MCF 10A (cell line): ENCODE data around the gene RHEBL1. TPM values are rescaled to one million over a fixed set of nuclear protein-coding genes. Genes with fewer than 3 reads are reported as not detected.

Experiments used
- BruUV-seq: library from RNA; stranded (reverse); fragments of 400-500 nt; replicated peaks from 2 replicates; lab custom pipeline; 2021; lab: Mats Ljungman, UMichigan
- CTCF ChIA-PET: fragments of 300-600 bp; sonication (Branson Sonifier 250); formaldehyde crosslinking; extraction: SDS; loops from one replicate; lab custom pipeline; 2021; ENCODE audit warnings: antibody characterized with exemption, inconsistent platforms; lab: Yijun Ruan, JAX
- POLR2A ChIA-PET: fragments of 300-600, 350-650 bp; sonication (Branson Sonifier 250); formaldehyde crosslinking; extraction: SDS; loops from one replicate; lab custom pipeline; 2020; ENCODE audit warnings: antibody characterized with exemption, inconsistent platforms; lab: Yijun Ruan, JAX
- DNase-seq: peaks from one replicate; pipeline ENCODE4 v3.0.0-alpha.2; 2018; ENCODE audit not compliant: unreplicated experiment
- H3K27ac Mint-ChIP-seq: one replicate; pipeline ENCODE4 v1.8.0; 2022; ENCODE audit warnings: mild to moderate bottlenecking, low read depth, mixed read lengths; ENCODE audit not compliant: unreplicated experiment
- H3K27me3 Mint-ChIP-seq: one replicate; pipeline ENCODE4 v1.8.0; 2022; ENCODE audit warnings: mixed read lengths; ENCODE audit not compliant: insufficient read depth, unreplicated experiment
- H3K36me3 Mint-ChIP-seq: one replicate; pipeline ENCODE4 v1.8.0; 2022; ENCODE audit warnings: mild to moderate bottlenecking, moderate library complexity, mixed read lengths; ENCODE audit not compliant: insufficient read depth, unreplicated experiment
- H3K4me1 Mint-ChIP-seq: one replicate; pipeline ENCODE4 v1.8.0; 2022; ENCODE audit warnings: mixed read lengths; ENCODE audit not compliant: insufficient read depth, unreplicated experiment
- H3K4me3 Mint-ChIP-seq: one replicate; pipeline ENCODE4 v1.8.0; 2022; ENCODE audit warnings: mild to moderate bottlenecking, moderate library complexity, mixed read lengths; ENCODE audit not compliant: unreplicated experiment
- H3K9me3 Mint-ChIP-seq: one replicate; pipeline ENCODE4 v1.8.0; 2022; ENCODE audit warnings: mixed read lengths; ENCODE audit not compliant: unreplicated experiment
- CTCF ChIP-seq: fragments of 200-600 bp; IDR thresholded peaks from one replicate; pipeline ENCODE4 v1.8.0; 2022; ENCODE audit warnings: antibody characterized with exemption, mild to moderate bottlenecking; ENCODE audit not compliant: unreplicated experiment
- intact Hi-C: fragments of 100-400 bp; cut with micrococcal nuclease; formaldehyde crosslinking; loops from 2 replicates; pipeline ENCODE4 v1.14.1; 2022
- total RNA-seq: library from RNA; stranded (reverse); gene quantifications from 2 replicates; pipeline ENCODE4 v1.2.3, GENCODE V29; 2022

Gene RHEBL1
- total RNA-seq, 1 experiment from 2014 or later = 0.35 TPM

- peaks cover 8% of the 10 kb centered on the region for H3K36me3 Mint-ChIP-seq
- H3K27me3 Mint-ChIP-seq = no peaks in the 10 kb centered on the region
- ChIA-PET POLR2A (interaction anchor here (1.3 to 4.4 kb wide), 3 partner anchors 9 to 70 kb away, joined by 6 to 58 read pairs (median 36); partner anchors contain the start of genes RHEBL1 and TUBA1B), CTCF (interaction anchor here (0.9 to 5.3 kb wide), 2 partner anchors 27 to 60 kb away, joined by 3 to 48 read pairs; no protein-coding TSS in a partner anchor)
- no TSS peak for BruUV-seq
- peak overlapping the region; percentile 91 for H3K4me3 Mint-ChIP-seq
- H3K9me3 Mint-ChIP-seq = no peaks in the 10 kb centered on the region
- no peak for TF ChIP-seq CTCF
- H3K27ac Mint-ChIP-seq = peak overlapping the region; percentile 89
- peaks cover 25% of the 10 kb centered on the region for H3K4me1 Mint-ChIP-seq
- DNase-seq = no peak
- intact Hi-C loops = loop anchor here (10.0 kb wide), 1 partner anchor 204 kb away; the partner anchor contains the start of gene TUBA1C
Measured at GRCh38 chr12:49061157-49061650, 8.6 kb downstream of the RHEBL1 start.

GRCh38 chr12:49060237-49061156 lies 9.3 kb downstream of the RHEBL1 start, which contains the start of gene KMT2D:
Gene KMT2D, minus strand, starts transcription at chr12:49060794. Its CDS starts 5,470 bp downstream, at chr12:49055324.
- intact Hi-C loops = loop anchor here (10.0 kb wide), 1 partner anchor 204 kb away; the partner anchor contains the start of gene TUBA1C
- Mint-ChIP-seq H3K27ac (peak within 1 kb of the TSS; percentile 89), H3K4me1 (peaks cover 32% of the 10 kb centered on the region), H3K36me3 (peaks cover 8% of the 10 kb centered on the region), H3K27me3 (no peaks in the 10 kb centered on the region), H3K9me3 (no peaks in the 10 kb centered on the region), H3K4me3 (peak within 1 kb of the TSS; percentile 91)
- POLR2A ChIA-PET = interaction anchor here (0.7 to 5.1 kb wide), 7 partner anchors 9 to 208 kb away, joined by 3 to 58 read pairs (median 5); partner anchors contain the start of genes LMBR1L, RHEBL1 and TUBA1B
- BruUV-seq = TSS peak; percentile 57
- no peak for TF ChIP-seq CTCF
- CTCF ChIA-PET = interaction anchor here (0.6 to 1.2 kb wide), 4 partner anchors 10 to 723 kb away, joined by 3 to 5 read pairs (median 3); no protein-coding TSS in a partner anchor
- peak; percentile 91 for DNase-seq

GRCh38 chr12:49059299-49060171 lies 10.2 kb downstream of the RHEBL1 start:
- intact Hi-C loops = loop anchor here (10.0 kb wide), 1 partner anchor 205 kb away; the partner anchor contains the start of gene TUBA1C
- DNase-seq = no peak
- Mint-ChIP-seq H3K27ac (peak overlapping the region; percentile 89), H3K4me3 (peak overlapping the region; percentile 91), H3K36me3 (peaks cover 17% of the 10 kb centered on the region), H3K9me3 (no peaks in the 10 kb centered on the region), H3K4me1 (peaks cover 36% of the 10 kb centered on the region), H3K27me3 (no peaks in the 10 kb centered on the region)
- no peak for TF ChIP-seq CTCF
- BruUV-seq = no TSS peak
- ChIA-PET CTCF (interaction anchor here (0.6 to 2.3 kb wide), 5 partner anchors 11 to 724 kb away, joined by 3 to 9 read pairs (median 3); no protein-coding TSS in a partner anchor), POLR2A (interaction anchor here (0.5 to 5.1 kb wide), 13 partner anchors 10 to 209 kb away, joined by 3 to 58 read pairs (median 6); partner anchors contain the start of genes ARF3, LMBR1L, RHEBL1 and TUBA1B)
